ENCODE results near the gene DNM3.
"Not testable (repeated sequence)": the region's sequence is repeated elsewhere in the genome, so short reads cannot be mapped to it uniquely, and the experiment has no call there.

DNM3 gene

GRCh38 chr1:172405912-172406311 is 564.6 kb downstream of the DNM3 start:
- DNase-seq, result no peak

DNA sequence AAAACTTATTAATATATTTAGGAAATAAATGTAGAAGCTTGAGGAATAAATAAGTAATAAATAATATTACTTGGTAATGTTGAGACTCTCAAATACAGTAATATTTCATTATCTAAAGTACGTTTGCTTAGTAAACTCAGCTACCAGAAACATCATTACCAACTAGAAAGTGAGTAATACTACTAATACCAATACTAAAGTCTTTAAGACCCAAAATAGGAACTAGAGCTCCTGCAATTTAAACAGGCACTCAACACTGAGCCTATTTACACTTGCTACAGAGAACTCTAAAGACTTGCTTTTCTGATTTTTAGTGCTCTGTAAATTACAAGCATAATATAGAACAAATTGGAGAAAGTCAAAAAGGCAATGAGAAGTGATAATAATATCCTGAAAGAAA is 565.7 kb downstream of the DNM3 start:
- no peak for DNase-seq

DNA sequence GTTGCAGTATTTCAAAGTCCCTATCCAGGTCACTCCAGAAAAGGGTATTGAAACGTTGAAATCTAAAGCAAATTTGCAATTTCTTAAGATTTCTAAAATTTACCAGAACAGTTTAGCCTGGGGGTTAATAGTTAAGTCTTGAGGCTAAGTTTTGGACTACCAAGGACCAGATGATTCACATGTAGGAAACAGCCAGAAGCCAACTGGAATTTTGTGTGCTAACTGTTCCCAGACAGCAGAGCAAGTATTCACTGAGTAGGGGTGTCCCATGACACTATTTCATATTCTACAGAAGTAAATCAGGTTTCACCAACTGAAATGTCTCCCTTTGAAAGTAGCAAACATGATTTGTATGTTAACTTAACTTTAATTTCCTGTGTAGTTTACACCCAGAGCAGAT is 567.7 kb downstream of the DNM3 start:
- no peak for DNase-seq

- no peak for DNase-seq
Observed at GRCh38 chr1:172410027-172410426, 568.7 kb downstream of the DNM3 start.

DNA sequence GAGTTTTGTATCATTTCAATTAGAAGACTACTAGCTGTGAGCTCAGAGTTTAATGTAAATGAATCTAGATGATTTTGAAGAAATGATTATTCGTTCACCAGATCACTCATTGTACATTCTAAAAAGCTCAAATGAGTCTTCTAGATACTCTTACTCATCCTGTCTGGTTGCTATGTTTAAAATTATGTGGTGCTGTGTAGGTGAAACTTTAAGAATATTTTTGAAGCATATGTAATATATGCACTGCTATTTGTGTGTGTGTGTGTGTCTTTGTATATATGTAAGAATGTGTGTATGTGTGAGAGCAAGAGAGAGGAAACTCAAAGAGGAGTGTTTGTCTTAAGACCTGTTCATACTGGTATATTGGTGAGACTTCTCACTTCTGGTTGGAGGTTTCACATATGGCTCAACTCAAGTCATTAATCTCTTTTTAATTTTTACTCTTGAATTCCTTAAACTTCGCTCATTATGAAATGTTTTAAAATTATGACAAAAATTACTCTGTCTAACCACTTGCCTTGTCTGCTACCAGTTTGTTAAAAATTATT is 570.6 kb downstream of the DNM3 start:
- no peak for DNase-seq

- DNase-seq, result no peak
Observed at GRCh38 chr1:172414331-172414730, 573.0 kb downstream of the DNM3 start.

DNA sequence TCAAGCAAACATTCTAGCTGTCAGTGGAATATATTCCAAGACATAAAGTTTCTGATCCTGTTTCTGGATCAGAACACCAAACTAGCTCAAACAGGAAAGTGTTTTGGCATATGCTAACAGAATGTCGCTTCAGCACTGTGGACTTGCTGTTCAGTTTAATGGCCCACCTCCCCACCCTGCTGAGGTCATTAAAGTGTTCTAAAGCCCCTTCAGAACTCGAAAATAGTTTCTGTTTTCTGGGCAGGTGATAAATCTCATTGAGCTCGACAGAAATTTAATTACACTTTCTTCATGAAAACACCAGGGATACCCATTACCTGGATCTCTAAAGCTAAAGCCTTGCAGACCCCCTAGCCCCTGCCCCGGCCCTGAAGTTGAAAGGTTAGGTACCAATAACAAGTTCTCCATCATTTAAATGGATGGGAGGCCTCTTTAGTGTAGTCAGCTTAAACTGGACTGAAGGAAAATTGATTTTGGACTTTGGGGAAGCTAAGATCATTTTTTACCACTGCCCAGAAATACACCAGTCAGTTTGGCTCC is 575.3 kb downstream of the DNM3 start:
- DNase-seq, result no peak

DNA sequence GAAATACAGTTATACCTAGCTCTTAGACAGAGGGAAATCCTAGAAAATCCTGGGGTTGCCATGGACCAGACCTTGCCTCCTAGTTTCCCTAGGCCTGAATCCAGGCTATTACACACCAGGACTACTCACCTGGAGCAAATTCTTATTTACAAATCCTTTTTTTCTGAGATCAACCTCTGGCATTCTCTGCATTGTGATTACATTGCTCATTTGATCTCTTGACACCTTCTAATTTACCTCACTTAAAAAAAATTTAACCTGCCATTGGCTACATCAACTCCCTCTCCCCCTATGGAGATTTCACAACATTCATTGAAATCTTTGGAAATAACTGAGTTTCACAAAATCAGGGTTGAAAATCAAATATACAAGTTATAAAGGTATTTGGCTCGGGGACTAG is 576.3 kb downstream of the DNM3 start:
- DNase-seq, result no peak

DNA sequence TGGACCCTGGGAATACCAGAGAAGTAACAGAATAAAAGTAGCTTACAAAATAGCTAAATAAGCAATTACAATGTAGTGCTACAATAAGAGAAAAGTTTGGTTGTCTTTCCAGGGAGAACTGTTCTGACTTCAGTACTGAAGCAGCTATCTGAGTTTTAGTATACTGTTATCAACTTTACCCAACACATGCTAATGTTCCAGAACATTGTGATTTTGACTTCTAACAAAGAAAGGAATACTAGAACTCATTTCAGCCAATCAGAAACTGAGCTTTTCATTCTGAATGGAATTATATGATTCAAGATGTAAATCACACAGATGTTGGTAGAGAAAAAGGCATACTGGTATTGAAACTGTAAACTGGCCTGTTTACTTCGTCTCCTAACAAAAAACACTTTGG is 579.1 kb downstream of the DNM3 start, which contains the start of gene C1orf105:
TSS of gene C1orf105 (plus strand) at position 301 of the 400 bp plus-strand sequence. CDS start 201 bp downstream, outside the sequence.
- DNase-seq, result no peak

DNA sequence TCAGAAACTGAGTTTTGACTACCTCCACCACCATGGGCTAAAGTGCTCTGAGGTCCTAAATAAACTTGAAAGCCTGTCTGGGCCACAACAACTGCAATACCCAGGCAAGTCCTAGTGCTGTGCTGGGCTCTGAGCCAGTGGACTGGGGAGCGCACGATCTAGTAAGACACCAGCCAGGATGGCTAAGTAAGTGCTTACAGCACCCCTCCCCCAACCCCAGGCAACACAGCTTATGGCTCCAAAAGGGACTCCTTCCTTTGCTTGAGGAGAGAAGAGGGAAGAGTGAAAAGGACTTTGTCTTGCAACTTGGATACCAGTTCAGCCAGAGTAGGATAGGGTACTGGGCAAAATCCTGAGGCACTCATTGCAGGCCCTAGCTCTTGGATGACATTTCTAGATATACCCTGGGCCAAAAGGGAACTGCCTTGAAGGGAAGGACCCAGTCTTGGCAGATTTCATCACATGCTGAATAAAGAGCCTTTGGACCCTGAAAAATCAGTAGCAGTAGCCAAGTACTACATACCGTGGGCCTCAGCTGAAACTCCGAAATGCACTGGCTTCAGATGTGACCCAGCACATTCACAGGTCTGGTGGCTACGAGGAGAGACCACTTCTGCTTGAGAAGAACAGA is 580.8 kb downstream of the DNM3 start:
- no peak for DNase-seq

DNA sequence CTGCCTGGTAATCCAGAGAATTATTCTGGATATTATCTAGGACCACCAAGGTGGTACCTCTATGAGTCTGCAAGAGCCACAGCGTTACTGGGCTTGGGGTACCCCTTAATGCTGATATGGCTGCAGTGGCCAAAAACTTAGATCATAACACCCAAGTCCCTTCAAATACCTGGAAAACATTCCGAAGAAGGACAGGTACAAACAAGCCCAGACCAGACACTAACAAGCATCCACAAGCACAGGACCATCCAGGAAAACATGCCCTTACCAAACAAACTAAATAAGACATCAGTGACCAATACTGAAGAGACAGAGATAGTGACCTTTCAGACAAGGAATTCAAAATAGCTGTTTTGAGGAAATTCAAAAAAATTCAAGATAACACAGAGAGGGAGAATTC is 582.0 kb downstream of the DNM3 start:
- no peak for DNase-seq

GRCh38 chr1:172425339-172425738 is 584.0 kb downstream of the DNM3 start:
- DNase-seq, result no peak

DNA sequence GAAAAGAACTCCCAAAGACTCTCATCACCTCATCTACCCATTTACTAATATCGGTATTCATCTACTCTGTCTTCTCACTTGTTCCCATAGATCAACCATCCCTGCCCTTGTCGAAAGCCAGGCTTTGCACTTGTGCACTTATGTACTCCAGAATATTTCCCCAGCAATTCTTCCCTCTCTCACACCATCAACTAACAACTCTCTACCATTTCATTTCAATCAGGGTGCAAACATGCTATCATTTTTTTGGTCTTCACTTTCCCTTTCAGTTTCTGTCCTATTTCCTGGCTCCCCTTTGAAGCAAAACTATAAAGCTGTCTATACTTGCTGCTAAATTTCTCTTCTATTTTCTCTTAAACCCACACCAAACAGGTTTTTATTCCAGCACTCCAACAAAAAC is 585.9 kb downstream of the DNM3 start:
- no peak for DNase-seq

DNA sequence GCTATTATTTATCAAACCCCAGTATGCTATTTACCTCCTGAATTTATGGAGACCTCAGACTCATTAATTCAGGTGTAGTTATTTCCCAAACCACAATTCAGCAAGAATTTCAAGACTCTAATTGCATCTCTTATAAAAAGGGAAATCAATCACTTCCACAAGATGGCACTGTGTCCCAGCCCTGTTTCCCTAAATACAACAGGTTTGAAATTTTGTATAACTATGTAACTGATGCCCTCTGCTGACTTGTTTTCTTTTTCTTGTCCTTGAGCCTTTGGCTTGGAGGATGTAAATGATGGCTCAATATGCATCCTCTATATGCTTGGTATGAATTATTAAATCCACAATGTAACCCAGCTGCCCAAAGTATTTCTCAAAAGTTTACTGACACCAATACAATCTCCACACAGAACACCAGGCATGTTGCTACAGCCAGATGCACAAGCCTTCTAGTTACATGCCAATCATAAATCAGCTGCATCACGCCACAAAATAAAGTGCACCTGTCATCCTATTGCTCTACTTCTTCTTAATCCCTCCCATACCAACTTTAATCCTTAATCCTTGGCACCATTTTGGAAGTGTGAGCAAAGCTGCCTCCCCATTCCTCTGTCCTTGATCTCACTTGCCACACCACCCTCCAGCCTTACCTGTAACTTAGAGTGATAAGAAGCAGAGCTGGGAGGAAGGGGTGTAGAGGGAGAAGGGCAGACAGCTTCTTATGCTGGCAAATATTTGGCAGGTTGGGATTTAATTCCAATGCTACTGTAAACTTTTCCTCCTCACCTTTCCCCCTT is 588.2 kb downstream of the DNM3 start:
- DNase-seq, result peak; percentile 52

DNA sequence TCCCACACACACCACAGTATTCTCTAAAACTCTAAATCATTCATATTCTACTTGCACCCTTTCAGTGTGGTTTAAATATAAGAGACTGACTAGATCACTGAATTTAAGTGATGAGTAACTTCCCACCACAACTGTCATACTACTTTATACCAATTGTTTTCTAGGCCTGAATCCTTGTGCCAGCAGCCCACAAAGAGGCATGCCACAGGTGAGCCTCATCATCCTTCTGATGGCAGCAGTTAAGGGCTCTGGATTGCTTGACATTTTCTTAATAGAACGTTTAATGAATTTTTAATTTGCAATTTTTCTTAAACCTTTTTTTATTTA is 588.8 kb downstream of the DNM3 start:
- no peak for DNase-seq

GRCh38 chr1:172431204-172431603 is 589.9 kb downstream of the DNM3 start:
- DNase-seq, result no peak

- no peak for DNase-seq
Observed at GRCh38 chr1:172431721-172432192, 590.5 kb downstream of the DNM3 start.

DNA sequence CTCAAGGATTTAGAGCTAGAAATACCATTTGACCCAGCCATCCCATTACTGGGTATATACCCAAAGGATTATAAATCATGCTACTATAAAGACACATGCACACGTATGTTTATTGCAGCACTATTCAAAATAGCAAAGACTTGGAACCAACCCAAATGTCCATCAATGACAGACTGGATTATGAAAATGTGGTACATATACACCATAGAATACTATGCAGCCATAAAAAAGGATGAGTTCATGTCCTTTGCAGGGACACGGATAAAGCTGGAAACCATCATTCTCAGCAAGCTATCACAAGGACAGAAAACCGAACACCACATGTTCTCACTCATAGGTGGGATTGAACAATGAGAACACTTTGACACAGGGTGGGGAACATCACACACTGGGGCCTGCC is 595.9 kb downstream of the DNM3 start:
- DNase-seq, result not testable (repeated sequence)

DNA sequence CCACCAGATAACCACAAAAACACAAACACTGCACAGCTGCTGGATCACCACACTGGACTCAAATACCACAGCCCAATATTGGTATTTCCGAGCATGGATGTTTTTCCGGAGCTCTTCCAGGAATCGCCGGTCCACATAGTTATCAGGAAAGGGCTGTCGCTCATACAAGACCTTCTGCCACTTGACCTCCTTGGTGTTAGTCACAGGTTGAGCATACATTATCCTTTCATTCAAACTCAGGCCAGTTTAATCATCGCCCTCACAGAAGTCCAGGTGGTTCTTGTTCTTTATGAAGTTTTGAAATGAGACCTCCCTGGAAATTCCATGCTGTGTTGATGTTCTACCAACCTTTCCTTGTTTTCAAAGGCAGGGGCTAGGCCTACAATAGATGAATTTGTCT is 601.1 kb downstream of the DNM3 start:
- no peak for DNase-seq

- DNase-seq, result no peak
Observed at GRCh38 chr1:172442843-172443565, 601.7 kb downstream of the DNM3 start.

- peak; percentile 84 for DNase-seq
Observed at GRCh38 chr1:172443666-172444453, 602.6 kb downstream of the DNM3 start, which contains the start of gene PIGC. TSS of gene PIGC (minus strand) at chr1:172444069. CDS start at chr1:172442622, 1,447 bp downstream.

DNA sequence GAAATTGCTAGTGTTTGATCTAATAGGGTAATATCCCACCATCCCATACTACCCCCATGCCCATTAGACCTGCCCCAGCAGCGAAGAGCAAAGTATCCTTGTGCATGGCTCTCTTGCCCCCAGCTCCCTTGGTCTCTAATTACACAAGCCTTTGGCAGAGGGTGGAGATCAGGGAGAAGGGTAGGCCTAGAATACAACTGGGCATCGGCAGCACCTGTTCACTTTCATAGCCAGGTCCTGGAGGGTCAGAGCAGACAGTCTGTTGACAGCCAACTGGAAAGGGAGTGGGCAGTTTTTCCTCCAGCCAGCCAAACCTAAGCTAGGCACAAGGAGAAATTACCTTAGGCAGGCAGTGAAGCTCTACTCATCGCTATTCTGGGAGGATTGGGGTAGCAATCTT is 605.2 kb downstream of the DNM3 start:
- no peak for DNase-seq

Measured in NCI-H1694 (cell line).